Measurements from ENCODE around the gene MECP2. TPM values are rescaled to one million over a fixed set of nuclear protein-coding genes. Genes with fewer than 3 reads are reported as not detected.

MECP2 gene
- total and polyA plus RNA-seq, 2 of the 13 experiments (the other 11 are each of a cell fraction or from before 2014, with no cell fraction given): 7.9 to 18.1 TPM

DNA sequence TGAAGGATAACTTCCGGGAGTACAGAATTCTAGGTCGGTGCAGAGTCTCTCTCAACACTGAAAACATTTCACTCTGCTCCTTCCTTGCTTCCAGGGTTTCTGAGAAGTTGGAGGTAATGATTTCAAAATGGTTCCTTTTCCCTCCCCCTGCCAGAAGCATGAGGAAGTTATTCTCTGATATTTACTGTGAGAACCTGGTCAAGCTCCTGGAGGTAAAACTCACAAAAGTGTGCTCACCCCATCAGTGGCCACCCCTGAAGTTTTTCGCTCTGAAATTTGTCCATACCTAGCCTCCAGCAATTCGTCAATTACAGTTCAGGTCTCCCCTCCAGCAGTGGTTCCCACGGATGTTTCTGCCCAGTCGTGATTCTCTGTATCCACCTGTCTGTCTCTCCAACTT lies 16.2 kb upstream of the MECP2 start:
- no peak overlapping the region for H3K4me2 ChIP-seq (ENCODE audit: low read depth, low read length)
- BruUV-seq (replicated peaks): no TSS peak
- ATAC-seq: no peak
- CTCF ChIA-PET (ENCODE audit: low intra/inter-chr PET ratio, low total read pairs): no interaction called here
- no peaks in the 10 kb centered on the region for H3K36me3 ChIP-seq (replicated peaks in 1 of 2; ENCODE audit: control insufficient read depth in 1 of 2, insufficient read depth in 2 of 2, low read length in 2 of 2)
- no peak overlapping the region for H3K27ac ChIP-seq (ENCODE audit: extremely low read length, insufficient read depth, low read length)
- H4K20me1 ChIP-seq (ENCODE audit: insufficient read depth, low read length): no peaks in the 10 kb centered on the region
- in situ Hi-C loops (cut with HindIII; ENCODE audit: extremely low pct_ligation_motif_present, low pct_unique_long_range_greater_than_20kb): no loop called here
- FAIRE-seq: no peak
- WGBS (ENCODE audit: low lambda C conversion rate): 16% methylated on average over 6 of the region's 6 CpGs
- H3K4me1 ChIP-seq (ENCODE audit: insufficient read depth, low read length): no peaks in the 10 kb centered on the region
- H3K4me3 ChIP-seq (replicated peaks in 1 of 3; ENCODE audit: insufficient read depth in 1 of 3, low read depth in 2 of 3, low read length in 3 of 3): no peak overlapping the region
- H2AFZ ChIP-seq (ENCODE audit: low read length): no peak overlapping the region
- POLR2A ChIA-PET: no interaction called here
- TF ChIP-seq FIP1L1 (IDR thresholded peaks at IDR 0.05; ENCODE audit: borderline replicate concordance, insufficient read depth, low read depth, low read length): no peak
- TF ChIP-seq ZNF790 (CRISPR knock-in tag; IDR thresholded peaks at IDR 0.05; ENCODE audit: borderline replicate concordance): no peak
- TF ChIP-seq SPEN (CRISPR knock-in tag; IDR thresholded peaks at IDR 0.05; ENCODE audit: low read depth): no peak
- no peak for TF ChIP-seq NFIB (CRISPR knock-in tag; IDR thresholded peaks at IDR 0.05; ENCODE audit: borderline replicate concordance)
- no peak for TF ChIP-seq YY1 (IDR thresholded peaks at IDR 0.05; ENCODE audit: insufficient read depth, insufficient replicate concordance, low read depth, low read length)
- no peak for TF ChIP-seq PAX8 (CRISPR knock-in tag; IDR thresholded peaks at IDR 0.05; ENCODE audit: borderline replicate concordance)
- DNase-seq (ENCODE audit: low spot score): no peak
- peaks cover 1 to 11% of the 10 kb centered on the region in 2 experiments; a peak in 3 of 5 replicates for H3K27me3 ChIP-seq (ENCODE audit: control insufficient read depth in 1 of 2, insufficient read depth in 2 of 2, low read length in 2 of 2)
- no peak overlapping the region for H3K9ac ChIP-seq (ENCODE audit: insufficient read depth, low read depth, low read length)
- no peaks in the 10 kb centered on the region for H3K79me2 ChIP-seq (ENCODE audit: insufficient read depth, low read length)
- no peaks in the 10 kb centered on the region for H3K9me3 ChIP-seq (ENCODE audit: low read length)
- intact Hi-C loops (cut with micrococcal nuclease; ENCODE audit: unreplicated experiment): no loop called here

- H3K27me3 ChIP-seq (ENCODE audit: control insufficient read depth in 1 of 2, insufficient read depth in 2 of 2, low read length in 2 of 2): no peaks in the 10 kb centered on the region
- no peak overlapping the region for H2AFZ ChIP-seq (ENCODE audit: low read length)
- BruUV-seq (replicated peaks): no TSS peak
- no peak overlapping the region for H3K4me2 ChIP-seq (ENCODE audit: low read depth, low read length)
- no peak overlapping the region for H3K9ac ChIP-seq (ENCODE audit: insufficient read depth, low read depth, low read length)
- ATAC-seq (no peak), FAIRE-seq (no peak), DNase-seq (ENCODE audit: low spot score) (no peak)
- TF ChIP-seq SNRNP70 (IDR thresholded peaks at IDR 0.05; ENCODE audit: low read depth, low read length): no peak
- TF ChIP-seq ZBTB39 (CRISPR knock-in tag; IDR thresholded peaks at IDR 0.05): no peak
- no peak for TF ChIP-seq YY1 (IDR thresholded peaks at IDR 0.05; ENCODE audit: insufficient read depth, insufficient replicate concordance, low read depth, low read length)
- no peak for TF ChIP-seq FOXP1 (IDR thresholded peaks at IDR 0.05)
- TF ChIP-seq FOXP1 (CRISPR knock-in tag; IDR thresholded peaks at IDR 0.05): no peak
- TF ChIP-seq, protein P1, sequence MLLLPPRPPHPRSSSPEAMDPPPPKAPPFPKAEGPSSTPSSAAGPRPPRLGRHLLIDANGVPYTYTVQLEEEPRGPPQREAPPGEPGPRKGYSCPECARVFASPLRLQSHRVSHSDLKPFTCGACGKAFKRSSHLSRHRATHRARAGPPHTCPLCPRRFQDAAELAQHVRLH (CRISPR knock-in tag; IDR thresholded peaks at IDR 0.05; ENCODE audit: borderline replicate concordance, low read depth): no peak
- no peak for TF ChIP-seq TCF7L2 (IDR thresholded peaks at IDR 0.05; ENCODE audit: low read depth, low read length)
- TF ChIP-seq, protein P2, sequence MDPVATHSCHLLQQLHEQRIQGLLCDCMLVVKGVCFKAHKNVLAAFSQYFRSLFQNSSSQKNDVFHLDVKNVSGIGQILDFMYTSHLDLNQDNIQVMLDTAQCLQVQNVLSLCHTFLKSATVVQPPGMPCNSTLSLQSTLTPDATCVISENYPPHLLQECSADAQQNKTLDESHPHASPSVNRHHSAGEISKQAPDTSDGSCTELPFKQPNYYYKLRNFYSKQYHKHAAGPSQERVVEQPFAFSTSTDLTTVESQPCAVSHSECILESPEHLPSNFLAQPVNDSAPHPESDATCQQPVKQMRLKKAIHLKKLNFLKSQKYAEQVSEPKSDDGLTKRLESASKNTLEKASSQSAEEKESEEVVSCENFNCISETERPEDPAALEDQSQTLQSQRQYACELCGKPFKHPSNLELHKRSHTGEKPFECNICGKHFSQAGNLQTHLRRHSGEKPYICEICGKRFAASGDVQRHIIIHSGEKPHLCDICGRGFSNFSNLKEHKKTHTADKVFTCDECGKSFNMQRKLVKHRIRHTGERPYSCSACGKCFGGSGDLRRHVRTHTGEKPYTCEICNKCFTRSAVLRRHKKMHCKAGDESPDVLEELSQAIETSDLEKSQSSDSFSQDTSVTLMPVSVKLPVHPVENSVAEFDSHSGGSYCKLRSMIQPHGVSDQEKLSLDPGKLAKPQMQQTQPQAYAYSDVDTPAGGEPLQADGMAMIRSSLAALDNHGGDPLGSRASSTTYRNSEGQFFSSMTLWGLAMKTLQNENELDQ (CRISPR knock-in tag; IDR thresholded peaks at IDR 0.05; ENCODE audit: borderline replicate concordance): no peak
- no peak for TF ChIP-seq FLYWCH1 (CRISPR knock-in tag; IDR thresholded peaks at IDR 0.05)
- TF ChIP-seq ZNF333 (CRISPR knock-in tag; IDR thresholded peaks at IDR 0.05; ENCODE audit: borderline replicate concordance): no peak
- POLR2A ChIA-PET: no interaction called here
- H3K4me3 ChIP-seq (replicated peaks in 1 of 3; ENCODE audit: insufficient read depth in 1 of 3, low read depth in 2 of 3, low read length in 3 of 3): no peak overlapping the region
- intact Hi-C loops (cut with micrococcal nuclease; ENCODE audit: unreplicated experiment): no loop called here
- H3K4me1 ChIP-seq (ENCODE audit: insufficient read depth, low read length): peaks cover 34% of the 10 kb centered on the region
- CTCF ChIA-PET (ENCODE audit: low intra/inter-chr PET ratio, low total read pairs): no interaction called here
- H3K36me3 ChIP-seq (replicated peaks in 1 of 2; ENCODE audit: control insufficient read depth in 1 of 2, insufficient read depth in 2 of 2, low read length in 2 of 2): no peaks in the 10 kb centered on the region
- peaks cover 31% of the 10 kb centered on the region for H3K79me2 ChIP-seq (ENCODE audit: insufficient read depth, low read length)
- H3K9me3 ChIP-seq (ENCODE audit: low read length): no peaks in the 10 kb centered on the region
- H4K20me1 ChIP-seq (ENCODE audit: insufficient read depth, low read length): peaks cover 28% of the 10 kb centered on the region
- H3K27ac ChIP-seq (ENCODE audit: extremely low read length, insufficient read depth, low read length): no peak overlapping the region
- WGBS (ENCODE audit: low lambda C conversion rate): 18% methylated on average over 2 of the region's 2 CpGs
- in situ Hi-C loops (cut with HindIII; ENCODE audit: extremely low pct_ligation_motif_present, low pct_unique_long_range_greater_than_20kb): no loop called here
Measured at GRCh38 chrX:154098551-154098950, 1.0 kb upstream of the MECP2 start.
